ENCODE measurements around the gene TCERG1L.

DNA sequence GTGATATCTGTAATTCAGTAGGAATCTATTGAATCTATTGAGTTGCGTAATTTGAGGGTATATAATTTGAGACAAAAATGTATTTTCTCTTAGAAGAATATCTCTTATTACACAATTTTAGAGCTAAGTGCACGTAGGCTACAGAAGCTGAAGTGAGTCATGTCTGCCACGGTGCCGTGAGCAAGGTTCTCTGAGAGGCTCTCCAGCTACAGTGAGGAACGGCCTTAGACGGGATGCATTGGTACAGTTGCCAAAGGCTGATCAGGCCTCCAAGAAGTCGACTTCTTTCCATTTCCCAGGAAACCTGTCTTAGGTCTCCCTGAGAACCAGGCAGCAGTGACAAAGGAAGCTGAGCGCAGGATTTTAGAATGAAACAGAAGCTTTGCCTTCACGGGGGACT, 28.6 kb downstream of the TCERG1L start:
- TF ChIP-seq, protein P1, sequence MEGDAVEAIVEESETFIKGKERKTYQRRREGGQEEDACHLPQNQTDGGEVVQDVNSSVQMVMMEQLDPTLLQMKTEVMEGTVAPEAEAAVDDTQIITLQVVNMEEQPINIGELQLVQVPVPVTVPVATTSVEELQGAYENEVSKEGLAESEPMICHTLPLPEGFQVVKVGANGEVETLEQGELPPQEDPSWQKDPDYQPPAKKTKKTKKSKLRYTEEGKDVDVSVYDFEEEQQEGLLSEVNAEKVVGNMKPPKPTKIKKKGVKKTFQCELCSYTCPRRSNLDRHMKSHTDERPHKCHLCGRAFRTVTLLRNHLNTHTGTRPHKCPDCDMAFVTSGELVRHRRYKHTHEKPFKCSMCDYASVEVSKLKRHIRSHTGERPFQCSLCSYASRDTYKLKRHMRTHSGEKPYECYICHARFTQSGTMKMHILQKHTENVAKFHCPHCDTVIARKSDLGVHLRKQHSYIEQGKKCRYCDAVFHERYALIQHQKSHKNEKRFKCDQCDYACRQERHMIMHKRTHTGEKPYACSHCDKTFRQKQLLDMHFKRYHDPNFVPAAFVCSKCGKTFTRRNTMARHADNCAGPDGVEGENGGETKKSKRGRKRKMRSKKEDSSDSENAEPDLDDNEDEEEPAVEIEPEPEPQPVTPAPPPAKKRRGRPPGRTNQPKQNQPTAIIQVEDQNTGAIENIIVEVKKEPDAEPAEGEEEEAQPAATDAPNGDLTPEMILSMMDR (IDR thresholded peaks at IDR 0.05; ENCODE audit: insufficient read depth, low read length, poor library complexity, severe bottlenecking) = no peak
- TF ChIP-seq EZH2phosphoT487 (conservative IDR thresholded peaks at IDR 0.05; ENCODE audit: low read length) = no peak

Data from SU-DHL-6 (cell line).